Posterior vena cava (tissue), 2 donors: ENCODE measurements around the gene PSME2. TPM values are rescaled to one million over a fixed set of nuclear protein-coding genes. Genes with fewer than 3 reads are reported as not detected.
A peak's percentile ranks its signal among the peaks of the same experiment; 100 is the strongest.

Experiments
- DNase-seq: peaks from one replicate; pipeline ENCODE4 v3.0.0-alpha.2; 2020; ENCODE audit warnings: low spot score
- intact Hi-C, 2 donors: fragments of 100-400 bp; cut with DNase I; formaldehyde crosslinking; loops; one replicate each; pipeline versions ENCODE4 v1.14.1 to v1.14.2; 2022 to 2023
- total RNA-seq, 2 donors: library from RNA; stranded (reverse); fragmentation: NEBNext Ultra II Directional; extraction: Animal tissue kit (Norgen Biotek cat#: 25700); gene quantifications; one replicate each; pipeline ENCODE4 v1.2.1, GENCODE V29; 2021
- donor health status: DM: yes; HTN: yes; CAD: no.
- donor health status: DM: yes; HTN: yes; CAD: no.

PSME2 gene
- total RNA-seq, 2 donors from 2014 or later: 72.6 to 97.7 TPM

DNA sequence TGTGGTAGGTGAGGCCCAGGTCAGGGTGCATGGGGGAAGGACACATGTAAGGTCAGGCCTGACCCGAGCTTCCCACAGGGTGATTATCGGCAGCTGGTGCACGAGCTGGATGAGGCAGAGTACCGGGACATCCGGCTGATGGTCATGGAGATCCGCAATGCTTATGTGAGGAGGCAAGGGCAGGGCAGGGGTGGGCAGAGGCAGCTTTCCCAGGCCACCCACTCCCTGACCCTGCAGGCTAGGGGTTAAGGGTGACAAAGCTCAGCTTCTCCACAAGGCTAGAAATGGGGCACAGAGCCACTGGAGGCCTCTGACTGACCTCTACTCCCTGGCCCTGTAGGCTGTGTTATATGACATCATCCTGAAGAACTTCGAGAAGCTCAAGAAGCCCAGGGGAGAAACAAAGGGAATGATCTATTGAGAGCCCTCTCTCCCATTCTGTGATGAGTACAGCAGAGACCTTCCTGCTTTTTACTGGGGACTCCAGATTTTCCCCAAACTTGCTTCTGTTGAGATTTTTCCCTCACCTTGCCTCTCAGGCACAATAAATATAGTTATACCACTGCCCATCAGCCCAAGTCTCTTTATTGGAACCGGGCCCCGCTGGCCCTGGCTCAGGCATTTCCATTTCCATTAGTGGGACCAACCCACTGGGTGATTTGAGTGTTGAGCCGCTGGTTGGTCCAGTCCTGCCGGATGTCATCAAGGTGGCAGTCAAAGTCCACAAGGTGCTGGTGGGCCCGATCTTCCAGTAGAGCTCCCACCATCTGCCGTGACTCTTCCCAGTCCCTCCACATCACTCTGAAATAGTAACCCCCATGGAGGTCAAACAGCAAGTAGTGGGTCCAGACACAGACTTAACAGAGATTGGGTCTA, 7.8 kb downstream of the PSME2 start:
- no peak for DNase-seq
- intact Hi-C loops: no loop called here

- intact Hi-C loops: no loop called here
- no peak for DNase-seq
Observed at GRCh38 chr14:24137529-24138395, 8.6 kb downstream of the PSME2 start.

GRCh38 chr14:24136684-24137528, 9.5 kb downstream of the PSME2 start:
- DNase-seq: no peak
- intact Hi-C loops: no loop called here

DNA sequence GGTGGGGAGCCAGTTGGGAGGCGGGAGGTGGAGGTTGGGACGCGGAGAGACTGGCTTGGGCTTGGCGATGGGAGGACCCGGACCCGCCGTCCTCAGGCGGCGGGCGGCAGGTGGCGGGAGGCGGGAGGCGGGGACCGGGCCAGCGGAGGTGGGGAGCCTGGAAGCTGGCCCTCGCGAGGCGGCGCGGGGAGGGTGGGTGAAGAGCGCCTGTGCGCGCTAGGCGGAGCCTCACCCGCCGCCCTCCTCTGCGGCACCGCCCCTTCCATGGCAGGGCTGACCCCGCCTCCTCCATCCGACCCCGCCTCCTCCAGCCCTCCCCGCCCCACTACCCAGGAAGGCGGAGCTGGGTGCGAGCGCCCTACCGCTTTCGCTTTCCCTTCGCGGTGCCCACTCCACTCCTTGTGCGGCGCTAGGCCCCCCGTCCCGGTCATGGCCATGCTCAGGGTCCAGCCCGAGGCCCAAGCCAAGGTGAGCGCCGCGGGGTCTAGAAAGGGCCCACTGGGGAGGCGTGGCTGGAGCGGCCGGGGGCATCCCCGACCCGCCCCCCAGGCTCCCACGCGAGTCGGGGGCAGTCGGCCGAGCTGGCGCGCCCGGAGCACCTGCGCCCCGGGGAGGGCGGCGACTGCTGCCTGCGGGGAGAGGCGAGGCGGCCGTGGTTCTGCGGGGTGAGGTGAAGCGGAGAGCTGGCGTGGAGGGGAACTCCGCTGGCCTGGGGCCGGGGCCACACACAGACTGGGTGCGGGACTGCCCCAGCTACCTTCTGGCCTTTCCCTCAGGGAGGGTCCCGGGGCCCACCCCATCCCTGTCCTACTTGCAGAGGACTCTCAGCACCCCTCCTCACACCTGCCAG, 10.4 kb downstream of the PSME2 start, which contains the start of gene PSME1:
TSS of gene PSME1 (plus strand) at position 361 of the 850 bp plus-strand sequence. CDS start at position 430, 69 bp downstream.
- DNase-seq: peak; percentile 98
- intact Hi-C loops: no loop called here

GRCh38 chr14:24135584-24135833, 10.9 kb downstream of the PSME2 start:
- intact Hi-C loops: no loop called here
- peak; percentile 80 for DNase-seq

GRCh38 chr14:24133735-24134134, 12.7 kb downstream of the PSME2 start:
- DNase-seq: no peak
- intact Hi-C loops: no loop called here

GRCh38 chr14:24132976-24133375, 13.4 kb downstream of the PSME2 start:
- intact Hi-C loops: no loop called here

GRCh38 chr14:24132061-24132685, 14.2 kb downstream of the PSME2 start:
- no peak for DNase-seq
- intact Hi-C loops: no loop called here

More at GRCh38 chr14:24132976-24133375, 13.4 kb downstream of the PSME2 start:
- no peak for DNase-seq

- DNase-seq: no peak
- intact Hi-C loops: no loop called here
Observed at GRCh38 chr14:24131549-24131966, 14.9 kb downstream of the PSME2 start.

DNA sequence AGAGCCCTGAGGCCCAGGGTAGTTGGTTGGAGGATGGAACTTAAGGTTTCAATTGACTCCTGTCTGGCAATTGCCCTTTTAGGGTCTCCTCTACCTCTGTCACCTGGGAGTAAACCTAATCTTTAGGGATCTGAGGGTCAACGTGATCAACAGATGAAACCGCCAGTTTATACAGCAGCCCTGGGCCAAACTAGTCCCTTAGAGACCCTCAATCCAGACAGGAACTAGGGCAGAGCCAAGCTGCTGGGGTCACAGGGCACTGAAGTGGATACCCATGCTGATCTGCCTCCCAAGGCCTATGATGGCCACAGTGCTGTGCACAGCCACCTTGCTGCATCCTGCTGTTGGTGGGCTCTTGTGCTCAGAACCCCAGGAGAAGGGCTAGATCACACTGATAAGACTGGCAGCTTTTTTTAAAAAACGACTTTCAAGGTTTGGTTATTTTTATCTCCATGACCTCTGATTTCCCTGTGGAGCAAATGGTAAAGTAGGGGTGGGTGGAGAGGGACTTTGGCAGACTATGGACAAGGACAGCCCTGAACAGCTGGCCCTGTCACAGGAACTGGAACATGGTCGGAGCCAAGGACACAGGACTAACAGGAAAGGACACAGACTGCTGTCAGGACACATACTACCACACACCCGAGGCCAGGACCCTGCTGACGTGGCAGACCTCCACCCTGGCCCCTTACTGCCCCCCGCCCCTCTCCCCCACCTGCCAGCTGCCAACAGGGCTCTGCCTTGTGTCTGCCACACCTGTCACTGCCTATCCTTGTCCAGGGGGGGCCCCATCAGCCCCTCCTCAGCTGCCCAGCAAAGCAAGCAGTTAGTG, 15.5 kb downstream of the PSME2 start:
- intact Hi-C loops: no loop called here

DNA sequence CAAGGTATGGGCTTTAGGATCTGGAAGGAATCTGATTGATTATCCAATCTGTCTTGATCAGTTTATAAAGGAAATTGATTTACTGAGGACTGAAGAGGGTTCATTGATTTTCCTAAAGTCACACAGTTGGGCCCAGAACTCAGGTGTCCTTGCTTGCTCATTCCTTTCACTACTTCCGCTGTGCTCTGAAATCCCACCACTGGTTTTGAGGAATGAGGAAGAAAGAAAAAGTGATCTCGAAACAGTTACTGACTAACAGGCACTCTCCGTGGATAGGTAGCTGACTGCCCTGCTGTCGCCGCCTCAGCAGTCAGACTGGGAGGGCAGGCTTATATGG, 16.1 kb downstream of the PSME2 start, which contains the start of gene FITM1:
TSS of gene FITM1 (plus strand) at position 280 of the 337 bp plus-strand sequence. CDS start 905 bp downstream, outside the sequence.
- DNase-seq: no peak
- intact Hi-C loops: no loop called here

More for the DNA sequence above, 15.5 kb downstream of the PSME2 start:
- no peak for DNase-seq

- intact Hi-C loops: no loop called here
- DNase-seq: no peak
Observed at GRCh38 chr14:24129410-24129998, 16.9 kb downstream of the PSME2 start.

- intact Hi-C loops: no loop called here
- DNase-seq: no peak
Observed at GRCh38 chr14:24127673-24128072, 18.7 kb downstream of the PSME2 start.

- intact Hi-C loops: no loop called here
- DNase-seq: no peak
Observed at GRCh38 chr14:24126939-24127338, 19.5 kb downstream of the PSME2 start.

DNA sequence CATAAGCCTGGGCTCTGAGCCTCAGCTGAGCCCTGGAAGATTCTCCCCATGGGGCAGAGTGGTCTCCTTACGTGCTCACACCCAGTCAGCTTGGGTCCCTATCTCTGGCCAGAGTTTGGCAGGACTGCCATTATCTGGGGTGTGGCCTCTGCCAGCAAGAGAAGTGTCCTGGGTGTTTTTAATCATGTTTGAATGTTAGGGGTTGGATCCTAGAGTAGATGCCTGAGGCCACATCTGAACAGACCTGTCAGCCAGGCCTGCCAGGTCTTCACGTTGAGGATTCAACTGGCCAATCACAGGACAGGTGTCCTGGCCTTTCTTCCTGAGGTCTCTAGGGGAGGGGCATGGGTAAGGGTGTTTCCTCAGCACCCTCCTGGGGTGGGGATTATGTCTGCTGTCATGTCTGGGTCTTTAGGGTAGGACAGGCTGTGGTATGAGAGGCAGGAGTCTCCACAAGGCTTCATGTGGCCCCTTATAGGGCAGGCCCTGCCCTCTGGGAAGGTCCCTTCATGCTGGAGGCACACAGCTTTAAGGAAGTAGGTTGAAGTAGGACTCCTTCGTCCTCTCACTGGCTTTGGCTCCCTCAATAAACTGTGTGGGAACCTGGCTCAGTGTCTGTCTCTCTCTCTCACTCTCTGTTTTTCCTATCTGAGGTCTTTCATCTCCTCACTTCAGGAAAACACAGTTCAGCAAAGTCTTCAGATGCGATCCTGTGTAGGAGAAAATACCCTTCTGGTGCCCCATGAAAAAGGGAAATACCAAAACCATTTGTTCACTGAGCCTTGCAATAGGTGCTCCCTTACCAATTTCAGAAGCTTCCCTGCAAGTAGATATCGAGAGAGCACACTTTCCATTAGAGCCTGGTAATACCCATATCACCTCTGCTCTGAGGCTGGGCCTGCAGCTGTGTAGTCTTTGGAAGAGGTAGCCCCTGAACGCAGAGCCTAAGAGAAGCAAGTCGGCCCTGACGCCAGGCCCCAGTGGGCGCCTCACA, 22.7 kb downstream of the PSME2 start:
- no peak for DNase-seq

GRCh38 chr14:24122898-24123297, 23.5 kb downstream of the PSME2 start:
- no peak for DNase-seq
- intact Hi-C loops: no loop called here

More for the DNA sequence above, 22.7 kb downstream of the PSME2 start:
- intact Hi-C loops: no loop called here
